K562 (cell line): ENCODE results near the gene AAMDC. TPM values are rescaled to one million over a fixed set of nuclear protein-coding genes. Genes with fewer than 3 reads are reported as not detected.
A peak's percentile ranks its signal among the peaks of the same experiment; 100 is the strongest.

Experiments
- ATAC-seq: fragments of 200-7000 bp; cut with Tn5 transposase; 3 replicates; pipeline ENCODE4 v1.9.1; 2020; ENCODE audit warnings: moderate library complexity
- BruUV-seq: library from RNA; stranded (reverse); fragments of 400-500 nt; replicated peaks from 2 replicates; lab custom pipeline; 2021; lab: Mats Ljungman, UMichigan
- CTCF ChIA-PET: fragments of 300-600 bp; formaldehyde crosslinking; extraction: SDS; loops from one replicate; lab custom pipeline; 2021; ENCODE audit warnings: low intra/inter-chr PET ratio; lab: Yijun Ruan, JAX
- POLR2A ChIA-PET: fragments of 300-600, 350-650 bp; sonication (Branson Sonifier 250); formaldehyde crosslinking; extraction: SDS; loops from one replicate; lab custom pipeline; 2021; ENCODE audit warnings: antibody characterized with exemption, inconsistent platforms; lab: Yijun Ruan, JAX
- DNase-seq, 4 experiments: peaks; one replicate each; pipeline versions ENCODE4 v3.0.0 to v3.0.0-alpha.2; 2011 to 2018; ENCODE audit warnings: low spot score in 3 of 4, mixed read lengths in 3 of 4; ENCODE audit errors: extremely low read depth in 1 of 4
- FAIRE-seq: peaks from 2 replicates; lab custom pipeline; 2011; peaks lifted over from hg19 to GRCh38; lab: Jason Lieb, UNC
- H2AFZ ChIP-seq: 2 replicates; pipeline ENCODE4 v1.6.0; 2011; ENCODE audit warnings: low read depth, low read length, control low read depth, inconsistent platforms
- H3K27ac ChIP-seq: fragments of 200-600 bp; 3 replicates; pipeline ENCODE4 v1.8.0; 2011; ENCODE audit warnings: low read depth, mild to moderate bottlenecking, control low read depth, inconsistent platforms, low read length, moderate library complexity, mixed read lengths; ENCODE audit errors: extremely low read depth
- H3K27me3 ChIP-seq, 2 experiments: fragments of 300-600 bp in 1 of 2; 2 replicates in 1 of 2; 3 replicates in 1 of 2; pipeline versions ENCODE4 v1.6.0 to v1.8.0; 2011; ENCODE audit warnings: inconsistent platforms in 2 of 2, low read length in 2 of 2, mild to moderate bottlenecking in 1 of 2, mixed read lengths in 1 of 2, moderate library complexity in 1 of 2; ENCODE audit not compliant: control insufficient read depth in 2 of 2, insufficient read depth in 2 of 2
- H3K36me3 ChIP-seq: fragments of 300-600 bp; 3 replicates; pipeline ENCODE4 v1.8.0; 2011; ENCODE audit warnings: mild to moderate bottlenecking, low read length, inconsistent platforms; ENCODE audit not compliant: control insufficient read depth, insufficient read depth
- H3K4me1 ChIP-seq, 2 experiments: fragments of 200-600 bp in 1 of 2; replicated peaks in 1 of 2; 2 replicates in 1 of 2; 3 replicates in 1 of 2; pipeline versions ENCODE4 v1.5.1 to v1.8.0; 2011; ENCODE audit warnings: inconsistent platforms in 2 of 2, low read length in 2 of 2, mild to moderate bottlenecking in 1 of 2, mixed read lengths in 1 of 2, moderate library complexity in 1 of 2; ENCODE audit not compliant: control insufficient read depth in 2 of 2, insufficient read depth in 2 of 2
- H3K4me2 ChIP-seq: 2 replicates; pipeline ENCODE4 v1.6.1; 2011; ENCODE audit warnings: low read length, control low read depth, inconsistent platforms, mixed read lengths; ENCODE audit not compliant: insufficient read depth
- H3K4me3 ChIP-seq: fragments of 200-600 bp; sonication (generic), shearing (Covaris generic); 2 replicates; pipeline ENCODE4 v1.5.1; 2016; ENCODE audit warnings: control low read depth, inconsistent platforms
- H3K79me2 ChIP-seq: fragments of 200-600 bp; 3 replicates; pipeline ENCODE4 v1.8.0; 2011; ENCODE audit warnings: low read length, inconsistent platforms; ENCODE audit not compliant: control insufficient read depth, insufficient read depth
- H3K9ac ChIP-seq, 2 experiments: 2 replicates each; pipeline versions ENCODE4 v1.6.0 to v1.6.1; 2011; ENCODE audit warnings: low read depth in 2 of 2, low read length in 2 of 2, control low read depth in 1 of 2, inconsistent platforms in 1 of 2, mild to moderate bottlenecking in 1 of 2, mixed read lengths in 1 of 2; ENCODE audit not compliant: insufficient read depth in 1 of 2
- H3K9me1 ChIP-seq: one replicate; pipeline ENCODE4 v1.6.0; 2011; ENCODE audit warnings: inconsistent platforms, mild to moderate bottlenecking, low read length, moderate library complexity; ENCODE audit not compliant: control insufficient read depth, insufficient read depth
- H3K9me3 ChIP-seq: replicated peaks from 2 replicates; pipeline ENCODE4 v1.5.1; 2011; ENCODE audit warnings: low read depth, low read length, inconsistent platforms; ENCODE audit not compliant: control insufficient read depth, insufficient read depth
- H4K20me1 ChIP-seq: replicated peaks from 2 replicates; pipeline ENCODE4 v1.6.1; 2011; ENCODE audit warnings: low read length, inconsistent platforms, mixed read lengths; ENCODE audit not compliant: control insufficient read depth, insufficient read depth
- CTBP1 ChIP-seq: fragments of 450-650 bp; IDR thresholded peaks from 2 replicates; pipeline ENCODE4 v1.6.1; 2016; ENCODE audit warnings: borderline replicate concordance
- MED1 ChIP-seq: sonication (generic); formaldehyde crosslinking; IDR thresholded peaks from 2 replicates; pipeline ENCODE4 v1.8.1; 2023; ENCODE audit warnings: missing genetic modification reagents, borderline replicate concordance
- PURB ChIP-seq: sonication (generic); formaldehyde crosslinking; IDR thresholded peaks from 2 replicates; pipeline ENCODE4 v1.9.0; 2021; ENCODE audit warnings: low read depth, mild to moderate bottlenecking, missing genetic modification reagents
- SMARCC2 ChIP-seq: fragments of 450-650 bp; IDR thresholded peaks from 2 replicates; pipeline ENCODE4 v1.6.1; 2017; ENCODE audit warnings: antibody characterized with exemption, moderate library complexity, mild to moderate bottlenecking, low read depth
- ZFPM2 ChIP-seq: fragments of 250-450 bp; sonication (Bioruptor Pico); IDR thresholded peaks from 2 replicates; pipeline ENCODE4 v1.5.1; 2022; ENCODE audit warnings: mild to moderate bottlenecking
- ZNF584 ChIP-seq: fragments of 200-800 bp; sonication (Bioruptor generic); IDR thresholded peaks from 2 replicates; pipeline ENCODE4 v1.6.1; 2016; ENCODE audit warnings: low read depth, mild to moderate bottlenecking, missing genetic modification characterization, missing compliant biosample characterization
- WGBS: fragments of 100-300 bp; shearing (Covaris generic); methylation state at CpG from one replicate; pipeline ENCODE4 v1.1.6; 2016; ENCODE audit warnings: low coverage, mixed read lengths; ENCODE audit not compliant: insufficient coverage; ENCODE audit errors: missing lambda C conversion rate; 5-methylcytosine and 5-hydroxymethylcytosine counted together
- in situ Hi-C: fragments of 300-500 bp; cut with MboI; formaldehyde crosslinking; loops from 4 replicates; pipeline ENCODE4 v1.15.0; 2018; ENCODE audit warnings: inconsistent platforms, mixed read lengths
- intact Hi-C: fragments of 100-400 bp; cut with micrococcal nuclease; formaldehyde crosslinking; loops from 2 replicates; pipeline ENCODE4 v1.14.2; 2022
- polyA plus RNA-seq, 8 experiments: library from polyadenylated mRNA; depleted of rRNA in 4 of 8; stranded (reverse) in 5 of 8; unstranded in 3 of 8; fragments of >200 nt; fragmentation: Nextera tagmentation in 2 of 8; fragmentation: Illumina TruSeq in 1 of 8; extraction: Ambion mirVana in 2 of 8; extraction: Trizol in 1 of 8; gene quantifications; 2 replicates each; pipeline versions ENCODE4 v1.2.1 to v1.2.3, GENCODE V29; 2011 to 2014; ENCODE audit warnings: inconsistent platforms in 1 of 8, missing spikeins in 1 of 8
- total RNA-seq, 7 experiments: library from RNA; depleted of rRNA in 6 of 7; stranded (reverse); fragments of >200 nt in 6 of 7; fragmentation: Illumina TruSeq in 2 of 7; extraction: Trizol in 2 of 7; gene quantifications; 2 replicates each; pipeline versions ENCODE4 v1.2.1 to v1.2.3, GENCODE V29; 2011 to 2021; ENCODE audit warnings: low replicate concordance in 1 of 7
- TF ChIP-seq, protein P1 (sequence below), 2 experiments: IDR thresholded peaks in 1 of 2; conservative IDR thresholded peaks in 1 of 2; 2 replicates each; pipeline ENCODE4 v1.6.1; 2016; ENCODE audit warnings: low read depth in 2 of 2, mild to moderate bottlenecking in 1 of 2, missing compliant biosample characterization in 1 of 2, missing genetic modification characterization in 1 of 2, moderate library complexity in 1 of 2
- TF ChIP-seq, protein P2 (sequence below): fragments of 450-650 bp; formaldehyde crosslinking; IDR thresholded peaks from 2 replicates; pipeline ENCODE4 v1.4.0; 2020; ENCODE audit warnings: mild to moderate bottlenecking, moderate library complexity
- TF ChIP-seq, protein P3 (sequence below): fragments of 450-650 bp; formaldehyde crosslinking; IDR thresholded peaks from 2 replicates; pipeline ENCODE4 v1.4.0; 2022; ENCODE audit warnings: missing genetic modification characterization

Gene AAMDC
- total and polyA plus RNA-seq, 9 of the 15 experiments (the other 6 are each of a cell fraction or from before 2014, with no cell fraction given): 10.4 to 40.6 (median 15.6) TPM

DNA sequence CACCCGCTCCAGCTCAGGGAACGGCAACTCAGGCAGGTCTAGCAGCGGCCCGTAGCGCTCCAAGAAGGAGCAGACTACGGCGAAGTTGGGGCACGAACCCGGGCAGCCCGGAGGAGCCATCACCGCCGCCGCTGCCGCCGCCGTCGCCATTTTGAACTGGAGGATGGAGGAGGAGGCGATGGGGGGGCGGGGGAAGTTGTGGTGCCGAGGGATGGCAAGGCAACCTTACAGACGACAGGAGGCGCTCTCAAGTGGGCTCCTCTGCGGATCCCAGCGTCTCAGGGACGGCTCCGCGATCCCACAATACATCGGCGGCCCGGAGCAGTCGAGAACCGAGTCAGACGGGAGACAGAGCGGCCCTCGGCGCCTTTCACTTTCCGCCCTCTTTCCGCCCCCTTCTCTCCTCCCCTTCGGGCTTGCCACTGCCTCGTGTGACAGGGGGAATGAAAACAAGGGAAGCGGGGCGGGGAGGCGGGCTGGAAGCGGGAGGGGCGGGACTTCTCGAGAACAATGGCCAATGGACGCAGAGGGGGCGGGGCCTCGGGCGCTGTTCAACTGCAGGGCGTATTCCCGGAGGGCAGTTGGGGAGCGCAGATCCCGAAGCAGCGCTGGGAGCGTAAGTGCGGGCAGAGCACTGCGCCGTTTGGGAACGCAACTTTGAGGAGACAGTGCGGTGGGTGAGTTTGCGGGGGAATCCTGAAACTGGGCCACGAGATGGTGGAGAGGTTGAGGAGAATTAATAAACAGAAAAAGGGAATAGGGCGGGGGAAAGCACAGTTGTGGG, at the start of gene AAMDC, which contains the start of gene RSF1 (continued):
- TF ChIP-seq, protein P1, sequence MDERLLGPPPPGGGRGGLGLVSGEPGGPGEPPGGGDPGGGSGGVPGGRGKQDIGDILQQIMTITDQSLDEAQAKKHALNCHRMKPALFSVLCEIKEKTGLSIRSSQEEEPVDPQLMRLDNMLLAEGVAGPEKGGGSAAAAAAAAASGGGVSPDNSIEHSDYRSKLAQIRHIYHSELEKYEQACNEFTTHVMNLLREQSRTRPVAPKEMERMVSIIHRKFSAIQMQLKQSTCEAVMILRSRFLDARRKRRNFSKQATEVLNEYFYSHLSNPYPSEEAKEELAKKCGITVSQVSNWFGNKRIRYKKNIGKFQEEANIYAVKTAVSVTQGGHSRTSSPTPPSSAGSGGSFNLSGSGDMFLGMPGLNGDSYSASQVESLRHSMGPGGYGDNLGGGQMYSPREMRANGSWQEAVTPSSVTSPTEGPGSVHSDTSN (CRISPR knock-in tag; IDR thresholded peaks at IDR 0.05; ENCODE audit: low read depth): no peak
- TF ChIP-seq, protein P1 (tag; conservative IDR thresholded peaks at IDR 0.05; ENCODE audit: low read depth): peak; percentile 30; the same call in 1 of the 2 replicates
- peak; percentile 73 for TF ChIP-seq CTBP1
- no peak for TF ChIP-seq MED1

DNA sequence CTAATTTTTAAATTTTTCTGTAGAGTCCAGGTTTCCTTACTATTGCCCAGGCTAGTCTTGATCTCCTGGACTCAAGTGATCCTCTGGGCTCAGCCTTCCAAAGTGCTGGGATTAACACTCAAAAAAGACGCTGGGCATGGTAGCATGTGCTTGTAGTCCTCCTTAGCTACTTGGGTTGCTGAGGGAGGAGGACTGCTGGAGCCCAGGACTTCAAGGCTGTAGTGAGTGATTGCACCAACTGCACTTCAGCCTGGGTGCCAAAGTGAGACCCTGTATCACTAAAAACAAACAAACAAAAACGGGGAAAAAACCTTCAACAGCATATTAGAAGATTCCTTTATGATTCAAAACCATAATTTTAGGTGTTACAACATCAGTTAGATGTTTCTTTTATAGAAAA, 45.0 kb upstream of the AAMDC start:
- no TSS peak for BruUV-seq
- ChIA-PET POLR2A (no interaction called here), CTCF (no interaction called here)
- Histone ChIP-seq H3K9me1 (no peaks in the 10 kb centered on the region), H3K4me3 (no peak overlapping the region), H3K4me1 (peaks cover 0 to 5% of the 10 kb centered on the region in 2 experiments; a peak in 2 of 5 replicates), H3K27ac (no peak overlapping the region), H3K27me3 (no peaks in the 10 kb centered on the region), H2AFZ (no peak overlapping the region), H3K9ac (no peak overlapping the region), H3K79me2 (peaks cover 71% of the 10 kb centered on the region), H3K9me3 (no peaks in the 10 kb centered on the region), H3K36me3 (peaks cover 4% of the 10 kb centered on the region; the same call in 2 of the 3 replicates), H4K20me1 (no peaks in the 10 kb centered on the region), H3K4me2 (no peak overlapping the region)
- FAIRE-seq (no peak), DNase-seq (no peak), ATAC-seq (no peak)
- whole genome bisulfite sequencing: 96% methylated on average over 2 of the region's 2 CpGs
- intact Hi-C loops: loop anchor here (1.0 to 2.0 kb wide), 2 partner anchors 224 to 271 kb away; no protein-coding TSS in a partner anchor
- TF ChIP-seq ZNF584 (no peak), SMARCC2 (no peak), ZFPM2 (CRISPR knock-in tag) (no peak), PURB (CRISPR knock-in tag) (no peak)
- TF ChIP-seq, protein P2, sequence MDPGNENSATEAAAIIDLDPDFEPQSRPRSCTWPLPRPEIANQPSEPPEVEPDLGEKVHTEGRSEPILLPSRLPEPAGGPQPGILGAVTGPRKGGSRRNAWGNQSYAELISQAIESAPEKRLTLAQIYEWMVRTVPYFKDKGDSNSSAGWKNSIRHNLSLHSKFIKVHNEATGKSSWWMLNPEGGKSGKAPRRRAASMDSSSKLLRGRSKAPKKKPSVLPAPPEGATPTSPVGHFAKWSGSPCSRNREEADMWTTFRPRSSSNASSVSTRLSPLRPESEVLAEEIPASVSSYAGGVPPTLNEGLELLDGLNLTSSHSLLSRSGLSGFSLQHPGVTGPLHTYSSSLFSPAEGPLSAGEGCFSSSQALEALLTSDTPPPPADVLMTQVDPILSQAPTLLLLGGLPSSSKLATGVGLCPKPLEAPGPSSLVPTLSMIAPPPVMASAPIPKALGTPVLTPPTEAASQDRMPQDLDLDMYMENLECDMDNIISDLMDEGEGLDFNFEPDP (CRISPR knock-in tag): no peak
- TF ChIP-seq, protein P3, sequence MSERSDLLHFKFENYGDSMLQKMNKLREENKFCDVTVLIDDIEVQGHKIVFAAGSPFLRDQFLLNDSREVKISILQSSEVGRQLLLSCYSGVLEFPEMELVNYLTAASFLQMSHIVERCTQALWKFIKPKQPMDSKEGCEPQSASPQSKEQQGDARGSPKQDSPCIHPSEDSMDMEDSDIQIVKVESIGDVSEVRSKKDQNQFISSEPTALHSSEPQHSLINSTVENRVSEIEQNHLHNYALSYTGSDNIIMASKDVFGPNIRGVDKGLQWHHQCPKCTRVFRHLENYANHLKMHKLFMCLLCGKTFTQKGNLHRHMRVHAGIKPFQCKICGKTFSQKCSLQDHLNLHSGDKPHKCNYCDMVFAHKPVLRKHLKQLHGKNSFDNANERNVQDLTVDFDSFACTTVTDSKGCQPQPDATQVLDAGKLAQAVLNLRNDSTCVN (CRISPR knock-in tag): no peak
- in situ Hi-C loops: no loop called here
